Sigmoid colon (tissue), 7 donors: ENCODE data around the gene SPNS2. TPM values are rescaled to one million over a fixed set of nuclear protein-coding genes. Genes with fewer than 3 reads are reported as not detected.

Experiments used
- DNase-seq: peaks from one replicate; pipeline ENCODE4 v3.0.0-alpha.2; 2019
- H3K27ac ChIP-seq, 4 donors: fragments of 200-600 bp; sonication (generic); one replicate each; pipeline ENCODE4 v1.5.1; 2016 to 2019; ENCODE audit warnings: mild to moderate bottlenecking in 1 of 4
- H3K27me3 ChIP-seq, 3 donors: fragments of 200-600 bp; sonication (generic); one replicate each; pipeline ENCODE4 v1.5.1; 2019; ENCODE audit warnings: mild to moderate bottlenecking in 1 of 3
- H3K36me3 ChIP-seq, 4 donors: fragments of 200-600 bp; sonication (generic); one replicate each; pipeline ENCODE4 v1.5.1; 2016 to 2019
- H3K4me1 ChIP-seq, 4 donors: fragments of 200-600 bp; sonication (generic); one replicate each; pipeline ENCODE4 v1.5.1; 2017 to 2019
- H3K4me3 ChIP-seq, 4 donors: fragments of 200-600 bp; sonication (generic); one replicate each; pipeline ENCODE4 v1.5.1; 2017 to 2019; ENCODE audit warnings: mild to moderate bottlenecking in 2 of 4, moderate library complexity in 1 of 4
- H3K9me3 ChIP-seq, 4 donors: fragments of 200-600 bp in 3 of 4; sonication (generic) in 3 of 4; one replicate each; pipeline versions ENCODE4 v1.5.1 to v1.6.1; 2013 to 2019
- CTCF ChIP-seq, 4 experiments: fragments of 450-650 bp in 3 of 4; fragments of 200-600 bp in 1 of 4; IDR thresholded peaks; one replicate each; pipeline ENCODE4 v1.5.1; 2016 to 2019; ENCODE audit warnings: antibody characterized with exemption in 4 of 4, mild to moderate bottlenecking in 3 of 4, moderate library complexity in 2 of 4
- EP300 ChIP-seq, 4 donors: sonication (generic); formaldehyde crosslinking; IDR thresholded peaks; one replicate each; pipeline ENCODE4 v1.6.1; 2017; ENCODE audit warnings: antibody characterized with exemption in 4 of 4
- POLR2A ChIP-seq, 2 donors: fragments of 450-650 bp; IDR thresholded peaks; one replicate each; pipeline ENCODE4 v1.6.1; 2016; ENCODE audit warnings: antibody characterized with exemption in 2 of 2, mild to moderate bottlenecking in 2 of 2, moderate library complexity in 2 of 2
- POLR2AphosphoS5 ChIP-seq, 4 donors: sonication (generic); formaldehyde crosslinking; IDR thresholded peaks; one replicate each; pipeline ENCODE4 v1.6.1; 2017; ENCODE audit warnings: antibody characterized with exemption in 4 of 4
- WGBS, 2 donors: extraction: QIAGEN DNeasy Blood & Tissue Kit; methylation state at CpG; one replicate each; pipeline ENCODE4 v1.1.7; 2013; 5-methylcytosine and 5-hydroxymethylcytosine counted together
- intact Hi-C: fragments of 100-400 bp; cut with DNase I; formaldehyde crosslinking; loops from one replicate; pipeline ENCODE4 v1.15.1; 2023
- polyA plus RNA-seq, 3 donors: library from polyadenylated mRNA; stranded (reverse); fragments of 200-250 nt; gene quantifications; one replicate each; pipeline ENCODE4 v1.2.3, GENCODE V29; 2013
- total RNA-seq, 4 donors: library from RNA; depleted of rRNA; stranded (reverse); fragments of >200 nt; gene quantifications; one replicate each; pipeline ENCODE4 v1.1.0, GENCODE V29; 2016
- donor health status: healthy with polysubstance abuse.
- donor health status: Bipolar disorder and iron deficiency.
- donor health status: healthy.

Gene SPNS2
- total and polyA plus RNA-seq, 7 donors: 5.3 to 40.5 (median 9.8) TPM

GRCh38 chr17:4544135-4544950, 45.7 kb downstream of the SPNS2 start:
- peaks cover 14 to 98% (median 80%) of the 10 kb centered on the region in 4 donors for H3K36me3 ChIP-seq
- peak; percentile 61 for DNase-seq
- no peaks in the 10 kb centered on the region for H3K9me3 ChIP-seq
- intact Hi-C loops: no loop called here
- no peaks in the 10 kb centered on the region for H3K4me1 ChIP-seq
- H3K4me3 ChIP-seq: no peak overlapping the region
- H3K27ac ChIP-seq: no peak overlapping the region
- H3K27me3 ChIP-seq: no peaks in the 10 kb centered on the region
- TF ChIP-seq POLR2A (IDR thresholded peaks at IDR 0.05) (no peak), EP300 (IDR thresholded peaks at IDR 0.05) (no peak)
- WGBS, 2 donors: 94 to 95% methylated on average over 37 of the region's 37 CpGs

DNA sequence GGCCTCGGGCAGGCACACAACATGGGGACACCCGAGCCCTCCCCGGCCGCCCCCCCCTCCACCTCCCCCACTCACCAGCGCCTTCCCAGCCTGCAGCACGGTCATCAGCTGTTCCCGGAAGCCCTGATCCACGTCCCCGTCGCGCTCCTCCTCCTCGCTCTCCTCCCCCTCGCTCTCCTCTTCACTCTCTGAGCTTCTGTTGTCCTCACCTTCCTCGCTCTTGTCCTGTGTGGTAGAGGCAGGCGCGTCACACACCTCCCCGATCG, 46.2 kb downstream of the SPNS2 start:
- no peak overlapping the region for H3K27ac ChIP-seq
- no peak for TF ChIP-seq CTCF (IDR thresholded peaks at IDR 0.05)
- no peak for TF ChIP-seq POLR2AphosphoS5 (IDR thresholded peaks at IDR 0.05)
- TF ChIP-seq EP300 (IDR thresholded peaks at IDR 0.05): no peak
- no peak for TF ChIP-seq POLR2A (IDR thresholded peaks at IDR 0.05)
- no peak for DNase-seq
- H3K4me1 ChIP-seq: no peaks in the 10 kb centered on the region
- H3K9me3 ChIP-seq: no peaks in the 10 kb centered on the region
- 91 to 92% methylated on average over 18 of the region's 18 CpGs for WGBS, 2 donors
- intact Hi-C loops: no loop called here
- no peaks in the 10 kb centered on the region for H3K27me3 ChIP-seq
- no peak overlapping the region for H3K4me3 ChIP-seq
- peaks cover 14 to 98% (median 78%) of the 10 kb centered on the region in 4 donors for H3K36me3 ChIP-seq

DNA sequence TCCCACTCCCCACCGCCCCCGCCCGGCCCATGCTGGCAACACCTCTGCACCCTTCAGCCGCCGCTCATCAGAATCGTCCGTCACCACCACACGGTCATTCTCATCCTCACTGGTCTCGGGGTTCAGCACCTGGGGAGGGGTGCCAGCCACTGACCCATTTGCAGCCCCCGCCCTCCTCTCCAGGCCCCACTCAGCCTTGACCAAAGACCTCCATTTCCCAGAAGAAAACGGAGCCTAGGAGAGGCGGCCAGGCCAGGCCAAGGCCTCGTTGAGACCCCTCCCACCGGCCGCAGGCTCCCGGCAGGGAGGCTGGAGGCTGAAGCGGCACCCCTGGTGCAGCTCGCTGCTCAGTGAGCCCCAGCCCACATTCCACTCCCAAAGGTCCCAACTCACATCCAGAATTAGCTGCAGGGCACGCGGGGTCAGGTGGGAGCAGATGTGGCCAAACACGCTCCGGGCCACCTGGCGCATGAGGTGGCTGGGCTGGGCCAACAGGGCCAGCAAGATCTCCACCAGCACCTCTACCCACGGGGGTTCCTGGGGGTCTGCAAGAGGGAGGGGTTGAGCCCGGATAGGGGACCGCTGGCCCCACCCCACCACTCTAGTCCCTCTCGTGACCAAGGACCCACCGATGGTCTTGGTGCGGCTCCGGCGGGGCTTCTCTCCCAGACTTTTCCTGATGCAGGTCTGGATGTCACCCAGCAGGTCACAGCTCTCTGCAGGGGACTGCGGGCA, 46.7 kb downstream of the SPNS2 start:
- Histone ChIP-seq H3K27ac (no peak overlapping the region), H3K4me3 (no peak overlapping the region), H3K4me1 (no peaks in the 10 kb centered on the region), H3K36me3 (peaks cover 14 to 98% (median 78%) of the 10 kb centered on the region in 4 donors), H3K9me3 (no peaks in the 10 kb centered on the region), H3K27me3 (no peaks in the 10 kb centered on the region)
- peak; percentile 59 for DNase-seq
- intact Hi-C loops: no loop called here
- TF ChIP-seq POLR2A (IDR thresholded peaks at IDR 0.05) (no peak), CTCF (IDR thresholded peaks at IDR 0.05) (no peak), POLR2AphosphoS5 (IDR thresholded peaks at IDR 0.05) (no peak), EP300 (IDR thresholded peaks at IDR 0.05) (no peak)
- 92 to 94% methylated on average over 32 of the region's 32 CpGs for WGBS, 2 donors

DNA sequence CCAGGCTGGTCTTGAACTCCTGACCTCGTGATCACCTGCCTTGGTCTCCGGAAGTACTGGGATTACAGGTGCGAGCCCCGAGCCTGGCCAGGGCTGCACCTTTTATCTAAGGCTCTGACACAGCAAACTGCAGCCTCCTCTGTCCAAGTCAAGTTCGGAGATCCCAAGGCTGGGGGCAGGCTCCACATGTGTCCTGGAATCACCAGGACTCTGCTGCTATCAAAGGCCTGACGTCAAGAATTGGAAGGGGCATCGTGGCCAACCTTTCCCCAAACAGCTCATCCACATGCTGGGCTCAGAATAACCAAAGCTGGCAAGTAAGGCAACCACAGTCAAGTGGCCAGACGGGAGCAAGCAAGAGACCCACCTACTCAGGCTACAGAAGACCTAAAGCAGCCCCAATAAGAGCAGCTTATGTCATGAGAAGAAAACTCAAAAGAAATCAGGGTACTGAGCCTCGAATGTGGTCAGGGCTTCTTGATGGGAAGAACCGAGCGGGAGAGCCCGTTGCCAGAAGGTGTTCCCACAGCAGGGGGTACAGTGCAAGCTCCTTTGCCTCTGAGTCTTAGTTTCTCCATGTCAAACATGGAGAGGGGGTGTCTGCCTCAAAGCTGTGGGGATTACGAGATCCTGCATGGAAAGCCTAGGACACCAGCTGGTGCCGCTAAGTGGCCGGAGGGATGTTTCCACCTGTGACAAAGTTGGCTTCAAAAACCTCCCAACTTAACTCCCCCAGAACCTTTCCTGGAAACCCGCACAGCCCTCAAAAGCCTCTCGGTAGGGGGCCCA, 48.6 kb downstream of the SPNS2 start:
- no peak overlapping the region for H3K27ac ChIP-seq
- no peaks in the 10 kb centered on the region for H3K9me3 ChIP-seq
- H3K4me1 ChIP-seq: no peaks in the 10 kb centered on the region
- no peak overlapping the region for H3K4me3 ChIP-seq
- no peaks in the 10 kb centered on the region for H3K27me3 ChIP-seq
- 92 to 93% methylated on average over 17 of the region's 17 CpGs for WGBS, 2 donors
- DNase-seq: no peak
- TF ChIP-seq EP300 (IDR thresholded peaks at IDR 0.05) (no peak), POLR2AphosphoS5 (IDR thresholded peaks at IDR 0.05) (no peak), CTCF (IDR thresholded peaks at IDR 0.05) (no peak)
- intact Hi-C loops: no loop called here
- peaks cover 5 to 98% (median 77%) of the 10 kb centered on the region in 4 donors for H3K36me3 ChIP-seq

- H3K4me1 ChIP-seq: no peaks in the 10 kb centered on the region
- intact Hi-C loops: no loop called here
- no peak overlapping the region for H3K27ac ChIP-seq
- WGBS, 2 donors: 95% methylated on average over 18 of the region's 18 CpGs
- H3K4me3 ChIP-seq: no peak overlapping the region
- H3K27me3 ChIP-seq: no peaks in the 10 kb centered on the region
- H3K9me3 ChIP-seq: no peaks in the 10 kb centered on the region
- peak; percentile 62 for DNase-seq
- peaks cover 0 to 98% (median 72%) of the 10 kb centered on the region in 4 donors for H3K36me3 ChIP-seq
- TF ChIP-seq CTCF (IDR thresholded peaks at IDR 0.05): no peak
- no peak for TF ChIP-seq EP300 (IDR thresholded peaks at IDR 0.05)
- no peak for TF ChIP-seq POLR2AphosphoS5 (IDR thresholded peaks at IDR 0.05)
- TF ChIP-seq POLR2A (IDR thresholded peaks at IDR 0.05): no peak
These were observed 49.4 kb downstream of the SPNS2 start for GRCh38 chr17:4548061-4548461.
